Fibroblast of lung (primary cell): ENCODE data around the gene FSIP1. TPM values are rescaled to one million over a fixed set of nuclear protein-coding genes. Genes with fewer than 3 reads are reported as not detected.

Experiments used
- DNase-seq, 2 donors: peaks; one replicate each; pipeline versions ENCODE4 v3.0.0 to v3.0.0-alpha.2; 2010; ENCODE audit warnings: low read depth in 2 of 2
- H2AFZ ChIP-seq: 2 replicates; pipeline ENCODE4 v1.5.1; 2012; ENCODE audit warnings: low read length, control low read depth, inconsistent platforms
- H3K27ac ChIP-seq: 2 replicates; pipeline ENCODE4 v1.5.1; 2011; ENCODE audit warnings: low read length, control low read depth; ENCODE audit not compliant: insufficient read depth
- H3K27me3 ChIP-seq: 2 replicates; pipeline ENCODE4 v1.5.1; 2011; ENCODE audit warnings: mild to moderate bottlenecking, low read length; ENCODE audit not compliant: control insufficient read depth, insufficient read depth
- H3K36me3 ChIP-seq: 2 replicates; pipeline ENCODE4 v1.5.1; 2011; ENCODE audit warnings: low read length; ENCODE audit not compliant: control insufficient read depth, insufficient read depth
- H3K4me1 ChIP-seq: 2 replicates; pipeline ENCODE4 v1.5.1; 2011; ENCODE audit warnings: low read length; ENCODE audit not compliant: control insufficient read depth, insufficient read depth; ENCODE audit errors: extremely low read depth
- H3K4me2 ChIP-seq: 2 replicates; pipeline ENCODE4 v1.5.1; 2011; ENCODE audit warnings: low read length, control low read depth; ENCODE audit not compliant: insufficient read depth; ENCODE audit errors: extremely low read depth
- H3K4me3 ChIP-seq, 4 experiments: fragments of 200-600 bp in 1 of 4; sonication (generic) in 1 of 4; replicated peaks in 1 of 4; 2 replicates each; pipeline ENCODE4 v1.5.1; 2011 to 2016; ENCODE audit warnings: low read length in 4 of 4, low read depth in 3 of 4, mild to moderate bottlenecking in 3 of 4, control low read depth in 2 of 4, inconsistent platforms in 1 of 4, mixed read lengths in 1 of 4; ENCODE audit not compliant: insufficient read depth in 1 of 4; ENCODE audit errors: control extremely low read depth in 1 of 4
- H3K79me2 ChIP-seq: 2 replicates; pipeline ENCODE4 v1.5.1; 2012; ENCODE audit warnings: mild to moderate bottlenecking, low read length, inconsistent platforms; ENCODE audit not compliant: control insufficient read depth, insufficient read depth
- H3K9ac ChIP-seq: 2 replicates; pipeline ENCODE4 v1.5.1; 2011; ENCODE audit warnings: mild to moderate bottlenecking, low read length, control low read depth; ENCODE audit not compliant: insufficient read depth
- H3K9me3 ChIP-seq: 2 replicates; pipeline ENCODE4 v1.5.1; 2012; ENCODE audit warnings: low read depth, low read length; ENCODE audit not compliant: control insufficient read depth, insufficient read depth
- H4K20me1 ChIP-seq: 2 replicates; pipeline ENCODE4 v1.5.1; 2011; ENCODE audit warnings: low read length; ENCODE audit not compliant: control insufficient read depth, insufficient read depth; ENCODE audit errors: extremely low read depth
- EZH2 ChIP-seq: IDR thresholded peaks from 2 replicates; pipeline ENCODE4 v1.5.1; 2012; ENCODE audit warnings: low read length, control low read depth, mild to moderate bottlenecking; ENCODE audit errors: missing control alignments
- polyA plus RNA-seq, 2 donors: library from polyadenylated mRNA; depleted of rRNA in 1 of 2; stranded (reverse) in 1 of 2; unstranded in 1 of 2; fragments of >200 nt; gene quantifications; 2 replicates each; pipeline ENCODE4 v1.2.1, GENCODE V29; 2011 to 2012; ENCODE audit warnings: missing spikeins in 1 of 2
- total RNA-seq: library from RNA; depleted of rRNA; stranded (reverse); fragments of >200 nt; gene quantifications from 2 replicates; pipeline ENCODE4 v1.2.1, GENCODE V29; 2014
- TF ChIP-seq, protein P1 (sequence below), 2 donors: IDR thresholded peaks in 1 of 2; conservative IDR thresholded peaks in 1 of 2; 1 replicate in 1 of 2; 2 replicates in 1 of 2; pipeline ENCODE4 v1.5.1; 2011 to 2012; ENCODE audit warnings: low read length in 2 of 2, control low read depth in 1 of 2, inconsistent platforms in 1 of 2, low read depth in 1 of 2, mild to moderate bottlenecking in 1 of 2

FSIP1 gene
- total and polyA plus RNA-seq, 2 donors (not counting 1 experiment from before 2014, with no cell fraction given) = 0.50 to 5.1 TPM

DNA sequence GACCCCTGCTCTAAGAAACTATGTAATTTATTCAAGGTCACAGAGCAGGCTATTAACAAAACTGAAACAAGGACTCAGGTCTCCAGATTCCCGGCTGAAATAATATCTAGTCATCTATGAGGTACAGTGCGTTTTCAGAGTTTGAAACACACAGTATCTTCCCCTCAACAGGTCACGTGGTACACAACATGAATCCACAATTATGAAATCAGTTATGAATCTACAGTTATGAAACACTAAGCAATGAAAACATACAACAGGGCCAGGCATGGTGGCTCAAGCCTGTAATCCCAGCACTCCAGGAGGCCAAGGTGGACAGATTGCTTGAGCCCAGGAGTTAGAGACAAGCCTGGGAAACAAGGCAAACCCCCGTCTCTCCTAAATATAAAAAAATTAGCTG is 72.7 kb downstream of the FSIP1 start:
- no peak overlapping the region for H2AFZ ChIP-seq
- H3K9me3 ChIP-seq = no peaks in the 10 kb centered on the region
- no peaks in the 10 kb centered on the region for H3K27me3 ChIP-seq
- H3K79me2 ChIP-seq = no peaks in the 10 kb centered on the region
- H3K36me3 ChIP-seq = no peaks in the 10 kb centered on the region
- DNase-seq = no peak
- no peaks in the 10 kb centered on the region for H4K20me1 ChIP-seq
- TF ChIP-seq, protein P1, sequence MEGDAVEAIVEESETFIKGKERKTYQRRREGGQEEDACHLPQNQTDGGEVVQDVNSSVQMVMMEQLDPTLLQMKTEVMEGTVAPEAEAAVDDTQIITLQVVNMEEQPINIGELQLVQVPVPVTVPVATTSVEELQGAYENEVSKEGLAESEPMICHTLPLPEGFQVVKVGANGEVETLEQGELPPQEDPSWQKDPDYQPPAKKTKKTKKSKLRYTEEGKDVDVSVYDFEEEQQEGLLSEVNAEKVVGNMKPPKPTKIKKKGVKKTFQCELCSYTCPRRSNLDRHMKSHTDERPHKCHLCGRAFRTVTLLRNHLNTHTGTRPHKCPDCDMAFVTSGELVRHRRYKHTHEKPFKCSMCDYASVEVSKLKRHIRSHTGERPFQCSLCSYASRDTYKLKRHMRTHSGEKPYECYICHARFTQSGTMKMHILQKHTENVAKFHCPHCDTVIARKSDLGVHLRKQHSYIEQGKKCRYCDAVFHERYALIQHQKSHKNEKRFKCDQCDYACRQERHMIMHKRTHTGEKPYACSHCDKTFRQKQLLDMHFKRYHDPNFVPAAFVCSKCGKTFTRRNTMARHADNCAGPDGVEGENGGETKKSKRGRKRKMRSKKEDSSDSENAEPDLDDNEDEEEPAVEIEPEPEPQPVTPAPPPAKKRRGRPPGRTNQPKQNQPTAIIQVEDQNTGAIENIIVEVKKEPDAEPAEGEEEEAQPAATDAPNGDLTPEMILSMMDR (conservative IDR thresholded peaks at IDR 0.05 in 1 of 2, IDR thresholded peaks at IDR 0.05 in 1 of 2; ENCODE audit: low read depth in 1 of 2, low read length in 2 of 2) = no peak
- TF ChIP-seq EZH2 = no peak
- no peaks in the 10 kb centered on the region for H3K4me1 ChIP-seq
- no peak overlapping the region for H3K4me3 ChIP-seq
- H3K4me2 ChIP-seq = no peak overlapping the region
- no peak overlapping the region for H3K27ac ChIP-seq
- no peak overlapping the region for H3K9ac ChIP-seq

DNA sequence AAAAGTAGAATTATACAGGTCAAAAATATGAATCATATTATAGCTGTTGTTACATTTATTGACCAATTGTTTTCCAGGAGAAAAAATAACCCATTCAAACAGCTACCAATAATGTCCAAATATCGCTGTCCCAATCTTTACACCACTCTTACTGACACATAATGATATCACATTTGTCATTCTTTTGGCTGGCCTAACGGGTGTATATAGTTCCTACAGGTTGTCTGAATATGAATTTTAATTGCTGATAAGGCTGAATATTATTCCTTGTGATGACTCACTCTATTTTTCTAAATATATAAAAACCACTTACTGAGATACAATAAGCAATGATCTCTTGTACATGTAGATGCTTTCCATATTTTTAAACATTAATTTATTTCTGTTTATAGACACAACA is 76.4 kb downstream of the FSIP1 start:
- no peak for DNase-seq
- no peak for TF ChIP-seq EZH2
- TF ChIP-seq, protein P1 (conservative IDR thresholded peaks at IDR 0.05 in 1 of 2, IDR thresholded peaks at IDR 0.05 in 1 of 2; ENCODE audit: low read depth in 1 of 2, low read length in 2 of 2) = no peak
- H3K4me3 ChIP-seq = no peak overlapping the region
- H3K4me1 ChIP-seq = no peaks in the 10 kb centered on the region
- no peaks in the 10 kb centered on the region for H4K20me1 ChIP-seq
- no peak overlapping the region for H3K9ac ChIP-seq
- no peak overlapping the region for H2AFZ ChIP-seq
- H3K27ac ChIP-seq = no peak overlapping the region
- H3K27me3 ChIP-seq = no peaks in the 10 kb centered on the region
- H3K9me3 ChIP-seq = no peaks in the 10 kb centered on the region
- H3K36me3 ChIP-seq = no peaks in the 10 kb centered on the region
- H3K4me2 ChIP-seq = no peak overlapping the region
- H3K79me2 ChIP-seq = no peaks in the 10 kb centered on the region

DNA sequence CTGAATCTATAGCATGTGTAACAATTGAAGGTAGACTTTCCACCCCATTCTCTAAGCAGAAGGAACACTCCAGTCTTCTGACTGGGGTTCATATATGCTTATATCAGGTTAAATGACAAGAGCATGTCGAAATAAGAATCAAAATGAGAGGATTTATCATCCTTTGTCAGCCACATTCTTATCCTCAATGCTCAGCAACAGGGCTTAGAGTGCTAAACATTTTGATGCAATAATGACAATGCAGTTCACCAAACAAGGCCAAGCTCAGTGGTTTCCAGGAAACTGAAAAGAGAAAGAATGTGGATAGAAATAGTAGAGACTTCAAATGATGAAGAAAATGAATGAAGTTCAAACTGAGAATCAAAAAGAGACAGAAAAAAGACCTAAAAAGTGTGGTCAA is 78.0 kb downstream of the FSIP1 start:
- no peak overlapping the region for H3K4me2 ChIP-seq
- no peak overlapping the region for H3K9ac ChIP-seq
- peak in 1 of 2 donors; percentile 54 for DNase-seq
- H3K4me3 ChIP-seq = no peak overlapping the region
- no peaks in the 10 kb centered on the region for H3K9me3 ChIP-seq
- H3K4me1 ChIP-seq = no peaks in the 10 kb centered on the region
- no peaks in the 10 kb centered on the region for H4K20me1 ChIP-seq
- H2AFZ ChIP-seq = no peak overlapping the region
- no peak for TF ChIP-seq EZH2
- H3K36me3 ChIP-seq = no peaks in the 10 kb centered on the region
- H3K79me2 ChIP-seq = no peaks in the 10 kb centered on the region
- no peaks in the 10 kb centered on the region for H3K27me3 ChIP-seq
- H3K27ac ChIP-seq = no peak overlapping the region
